GM18526 (cell line): ENCODE measurements around the gene GJD2.

Experiments used
- POLR2A ChIP-seq: IDR thresholded peaks from 3 replicates; pipeline ENCODE4 v1.6.1; 2011; ENCODE audit not compliant: insufficient read length; ENCODE audit errors: extremely low read depth

GJD2 gene

GRCh38 chr15:34753236-34753894 lies 1.4 kb downstream of the GJD2 start:
- no peak for TF ChIP-seq POLR2A

GRCh38 chr15:34749691-34750090 lies 5.1 kb downstream of the GJD2 start:
- TF ChIP-seq POLR2A: no peak

- no peak for TF ChIP-seq POLR2A
Observed at GRCh38 chr15:34739346-34739745, 15.5 kb downstream of the GJD2 start.

- TF ChIP-seq POLR2A: no peak
Observed at GRCh38 chr15:34738002-34738401, 16.8 kb downstream of the GJD2 start.

GRCh38 chr15:34737477-34737876 lies 17.3 kb downstream of the GJD2 start:
- no peak for TF ChIP-seq POLR2A

- no peak for TF ChIP-seq POLR2A
Observed at GRCh38 chr15:34734303-34734702, 20.5 kb downstream of the GJD2 start.

GRCh38 chr15:34733621-34734020 lies 21.2 kb downstream of the GJD2 start:
- no peak for TF ChIP-seq POLR2A

GRCh38 chr15:34732430-34732829 lies 22.4 kb downstream of the GJD2 start:
- TF ChIP-seq POLR2A: no peak

- TF ChIP-seq POLR2A: no peak
Observed at GRCh38 chr15:34730701-34731100, 24.1 kb downstream of the GJD2 start.

GRCh38 chr15:34729886-34730285 lies 24.9 kb downstream of the GJD2 start:
- TF ChIP-seq POLR2A: no peak

GRCh38 chr15:34729056-34729455 lies 25.7 kb downstream of the GJD2 start:
- TF ChIP-seq POLR2A: no peak

GRCh38 chr15:34726406-34727100 lies 28.2 kb downstream of the GJD2 start:
- TF ChIP-seq POLR2A: no peak

- no peak for TF ChIP-seq POLR2A
Observed at GRCh38 chr15:34725556-34725955, 29.2 kb downstream of the GJD2 start.

- TF ChIP-seq POLR2A: no peak
Observed at GRCh38 chr15:34724481-34724880, 30.3 kb downstream of the GJD2 start.

- TF ChIP-seq POLR2A: no peak
Observed at GRCh38 chr15:34722439-34722836, 32.4 kb downstream of the GJD2 start.

- TF ChIP-seq POLR2A: no peak
Observed at GRCh38 chr15:34721802-34722438, 32.9 kb downstream of the GJD2 start.
